HCT116 (cell line): Measurements from ENCODE around the gene RAPGEF2.

ENCODE experiments used
- ATF3 ChIP-seq: IDR thresholded peaks from 2 replicates; pipeline ENCODE4 v1.6.1; 2012
- CBX3 ChIP-seq: IDR thresholded peaks from 2 replicates; pipeline ENCODE4 v1.6.1; 2012; ENCODE audit warnings: low read depth
- CTCF ChIP-seq, 3 experiments: fragments of 200-600 bp in 1 of 3; sonication (generic) in 1 of 3; IDR thresholded peaks in 2 of 3; conservative IDR thresholded peaks in 1 of 3; 2 replicates each; pipeline ENCODE4 v1.5.1; 2012 to 2017; ENCODE audit warnings: low read depth in 2 of 3, low read length in 2 of 3, antibody characterized with exemption in 1 of 3, borderline replicate concordance in 1 of 3, control low read depth in 1 of 3, mild to moderate bottlenecking in 1 of 3, mixed read lengths in 1 of 3, mixed run types in 1 of 3, moderate library complexity in 1 of 3; ENCODE audit not compliant: insufficient read depth in 1 of 3
- EGR1 ChIP-seq: IDR thresholded peaks from 2 replicates; pipeline ENCODE4 v1.6.1; 2012; ENCODE audit warnings: low read depth
- EZH2 ChIP-seq: fragments of 200-600 bp; sonication (generic); IDR thresholded peaks from 2 replicates; pipeline ENCODE4 v1.6.1; 2017; ENCODE audit warnings: antibody characterized with exemption, mixed run types
- POLR2A ChIP-seq: IDR thresholded peaks from 2 replicates; pipeline ENCODE4 v1.7.0; 2011; ENCODE audit warnings: borderline replicate concordance; ENCODE audit not compliant: insufficient read depth, insufficient read length; ENCODE audit errors: extremely low read depth
- POLR2AphosphoS5 ChIP-seq: IDR thresholded peaks from 2 replicates; pipeline ENCODE4 v1.6.1; 2011; ENCODE audit warnings: mild to moderate bottlenecking, low read depth, low read length, moderate library complexity
- REST ChIP-seq: IDR thresholded peaks from 2 replicates; pipeline ENCODE4 v1.6.1; 2012; ENCODE audit warnings: low read depth
- SP1 ChIP-seq: IDR thresholded peaks from 2 replicates; pipeline ENCODE4 v1.6.1; 2012; ENCODE audit warnings: low read depth
- TCF7L2 ChIP-seq: IDR thresholded peaks from 2 replicates; pipeline ENCODE4 v1.7.0; 2011; ENCODE audit warnings: borderline replicate concordance, inconsistent platforms; ENCODE audit not compliant: insufficient read depth, insufficient read length; ENCODE audit errors: extremely low read depth

GRCh38 chr4:159224408-159224807 is 121.5 kb downstream of the RAPGEF2 start:
- TF ChIP-seq CTCF (IDR thresholded peaks at IDR 0.05 in 2 of 3, conservative IDR thresholded peaks at IDR 0.05 in 1 of 3; ENCODE audit: borderline replicate concordance in 1 of 3, insufficient read depth in 1 of 3, low read depth in 2 of 3, low read length in 2 of 3) = no peak
- no peak for TF ChIP-seq POLR2A
- no peak for TF ChIP-seq EGR1
- no peak for TF ChIP-seq CBX3
- TF ChIP-seq EZH2 = no peak
- TF ChIP-seq TCF7L2 = no peak
- TF ChIP-seq ATF3 = no peak
- no peak for TF ChIP-seq REST
- TF ChIP-seq SP1 = no peak
- no peak for TF ChIP-seq POLR2AphosphoS5
